Ectodermal cell (in vitro differentiated cells): ENCODE results near the gene SV2B.

Experiments
- H3K27ac ChIP-seq: 2 replicates; pipeline ENCODE4 v1.7.0; 2013; ENCODE audit warnings: mild to moderate bottlenecking, low read depth, low read length; ENCODE audit not compliant: insufficient read depth, poor library complexity, severe bottlenecking
- H3K27me3 ChIP-seq: 2 replicates; pipeline ENCODE4 v1.7.0; 2013; ENCODE audit warnings: mild to moderate bottlenecking, low read length; ENCODE audit not compliant: insufficient read depth, control insufficient read depth, poor library complexity, severe bottlenecking
- H3K36me3 ChIP-seq: one replicate; pipeline ENCODE4 v1.7.0; 2013; ENCODE audit warnings: low read length; ENCODE audit not compliant: control insufficient read depth, insufficient read depth
- H3K4me1 ChIP-seq: one replicate; pipeline ENCODE4 v1.7.0; 2013; ENCODE audit warnings: low read length; ENCODE audit not compliant: control insufficient read depth, insufficient read depth
- H3K4me3 ChIP-seq: 2 replicates; pipeline ENCODE4 v1.7.0; 2013; ENCODE audit warnings: low read depth, low read length, control low read depth; ENCODE audit not compliant: insufficient read depth
- H3K9me3 ChIP-seq: 2 replicates; pipeline ENCODE4 v1.7.0; 2013; ENCODE audit warnings: mild to moderate bottlenecking, low read length, moderate library complexity; ENCODE audit not compliant: control insufficient read depth
- WGBS, 2 experiments: methylation state at CpG; one replicate each; pipeline ENCODE4 v1.1.7; 2013; ENCODE audit warnings: missing lambda C conversion rate in 2 of 2; 5-methylcytosine and 5-hydroxymethylcytosine counted together

Gene SV2B

DNA sequence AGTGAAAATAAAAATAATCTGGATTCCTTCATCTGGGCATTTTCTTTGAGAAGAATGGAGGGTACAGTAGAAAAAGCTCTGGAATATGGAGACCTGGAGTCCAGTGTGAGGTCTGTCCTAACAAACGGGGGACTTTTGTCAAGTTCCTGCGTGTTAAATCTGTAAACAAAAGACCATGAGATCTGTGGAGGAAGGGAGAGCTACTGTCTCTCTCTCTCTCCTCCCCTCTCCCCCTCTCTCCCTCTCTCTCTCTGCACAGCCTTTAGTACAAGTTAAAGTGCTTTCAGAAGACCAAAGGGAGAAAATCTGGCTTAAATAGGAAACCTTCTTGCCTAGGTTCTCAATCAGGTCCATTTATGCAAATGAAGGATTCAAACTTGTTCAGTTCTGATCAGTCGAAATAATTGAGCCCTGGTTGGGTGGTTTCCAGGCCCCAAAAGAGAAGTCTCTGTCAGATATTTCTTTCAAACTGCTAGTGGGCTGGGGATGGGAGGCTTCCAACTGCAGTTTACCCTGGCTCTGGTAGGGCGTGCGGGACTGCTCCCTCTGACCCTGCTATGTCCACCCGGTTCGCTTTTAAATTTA lies 103.7 kb downstream of the SV2B start:
- peaks cover 9% of the 10 kb centered on the region for H3K4me1 ChIP-seq
- H3K4me3 ChIP-seq = no peak overlapping the region
- 64 to 70% methylated on average over 7 of the region's 7 CpGs for WGBS, 2 experiments
- H3K36me3 ChIP-seq = no peaks in the 10 kb centered on the region
- no peaks in the 10 kb centered on the region for H3K27me3 ChIP-seq
- no peak overlapping the region for H3K27ac ChIP-seq
- no peaks in the 10 kb centered on the region for H3K9me3 ChIP-seq

DNA sequence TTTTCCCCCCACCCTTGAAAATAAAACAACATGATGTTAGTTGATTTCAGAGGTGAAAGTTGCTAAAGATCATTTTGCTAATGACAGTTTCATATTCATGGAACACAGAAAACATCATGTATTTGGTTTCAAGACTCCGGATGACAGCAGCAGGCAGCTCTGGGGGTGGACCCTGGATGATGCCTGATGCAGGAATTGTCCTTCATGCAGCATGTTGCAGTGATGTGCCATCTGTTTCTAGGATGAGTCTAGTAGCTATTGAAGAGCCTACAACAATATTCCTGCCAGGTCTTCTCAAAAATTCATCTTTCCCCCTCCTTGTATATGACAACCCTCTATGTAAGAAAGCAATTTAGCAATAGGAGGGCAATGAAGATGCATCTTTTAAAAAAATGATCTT lies 108.3 kb downstream of the SV2B start:
- H3K4me1 ChIP-seq = peaks cover 6% of the 10 kb centered on the region
- H3K27me3 ChIP-seq = no peaks in the 10 kb centered on the region
- no peak overlapping the region for H3K27ac ChIP-seq
- no peaks in the 10 kb centered on the region for H3K36me3 ChIP-seq
- WGBS, 2 experiments = 76 to 96% methylated on average over 1 of the region's 1 CpG
- H3K4me3 ChIP-seq = no peak overlapping the region
- H3K9me3 ChIP-seq = no peaks in the 10 kb centered on the region

DNA sequence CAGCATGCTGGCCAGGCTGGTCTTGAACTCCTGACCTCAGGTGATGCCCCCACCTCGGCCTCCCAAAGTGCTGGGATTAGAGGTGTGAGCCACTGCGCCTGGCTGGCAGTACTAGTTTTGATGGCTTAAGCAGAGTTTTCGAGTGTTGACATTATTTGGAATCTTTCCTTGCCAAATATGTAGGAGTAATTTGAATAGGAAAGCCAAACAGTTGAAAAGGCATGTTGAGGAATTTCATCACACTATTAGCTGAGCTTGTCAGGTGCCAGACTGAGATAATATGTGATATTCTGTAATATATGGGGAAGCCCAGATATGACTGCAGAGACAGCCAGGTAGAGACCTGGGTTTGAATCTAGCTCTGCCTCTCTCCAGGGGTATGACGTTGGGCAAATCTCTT lies 109.3 kb downstream of the SV2B start:
- WGBS, 2 experiments = 86 to 88% methylated on average over 4 of the region's 4 CpGs

DNA sequence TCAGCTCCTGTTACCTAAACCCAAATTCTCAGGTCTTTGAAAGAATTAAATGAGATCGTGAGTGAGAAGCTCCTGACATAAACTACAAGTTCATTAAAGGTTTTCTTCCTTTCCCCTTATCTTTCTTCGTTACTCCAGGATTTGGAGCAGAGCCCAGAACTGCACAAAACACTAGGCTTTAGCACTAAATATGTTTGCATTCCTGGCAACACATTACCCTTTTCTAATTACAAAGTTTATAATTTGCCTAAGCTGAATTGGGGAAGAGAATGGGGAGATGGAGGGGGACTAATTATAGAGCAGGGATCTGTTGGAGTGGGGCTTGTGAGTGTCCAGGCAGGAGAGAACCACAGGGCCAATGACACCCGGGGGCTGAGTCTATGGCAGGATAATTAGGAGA lies 109.7 kb downstream of the SV2B start:
- Histone ChIP-seq H3K27me3 (no peaks in the 10 kb centered on the region), H3K9me3 (no peaks in the 10 kb centered on the region), H3K4me3 (no peak overlapping the region), H3K4me1 (no peaks in the 10 kb centered on the region), H3K36me3 (no peaks in the 10 kb centered on the region), H3K27ac (no peak overlapping the region)
- WGBS, 2 experiments = 90 to 94% methylated on average over 3 of the region's 3 CpGs

More for the DNA sequence above, 109.3 kb downstream of the SV2B start:
- no peaks in the 10 kb centered on the region for H3K27me3 ChIP-seq
- H3K36me3 ChIP-seq = no peaks in the 10 kb centered on the region
- H3K4me3 ChIP-seq = no peak overlapping the region
- no peaks in the 10 kb centered on the region for H3K4me1 ChIP-seq
- no peaks in the 10 kb centered on the region for H3K9me3 ChIP-seq
- no peak overlapping the region for H3K27ac ChIP-seq

DNA sequence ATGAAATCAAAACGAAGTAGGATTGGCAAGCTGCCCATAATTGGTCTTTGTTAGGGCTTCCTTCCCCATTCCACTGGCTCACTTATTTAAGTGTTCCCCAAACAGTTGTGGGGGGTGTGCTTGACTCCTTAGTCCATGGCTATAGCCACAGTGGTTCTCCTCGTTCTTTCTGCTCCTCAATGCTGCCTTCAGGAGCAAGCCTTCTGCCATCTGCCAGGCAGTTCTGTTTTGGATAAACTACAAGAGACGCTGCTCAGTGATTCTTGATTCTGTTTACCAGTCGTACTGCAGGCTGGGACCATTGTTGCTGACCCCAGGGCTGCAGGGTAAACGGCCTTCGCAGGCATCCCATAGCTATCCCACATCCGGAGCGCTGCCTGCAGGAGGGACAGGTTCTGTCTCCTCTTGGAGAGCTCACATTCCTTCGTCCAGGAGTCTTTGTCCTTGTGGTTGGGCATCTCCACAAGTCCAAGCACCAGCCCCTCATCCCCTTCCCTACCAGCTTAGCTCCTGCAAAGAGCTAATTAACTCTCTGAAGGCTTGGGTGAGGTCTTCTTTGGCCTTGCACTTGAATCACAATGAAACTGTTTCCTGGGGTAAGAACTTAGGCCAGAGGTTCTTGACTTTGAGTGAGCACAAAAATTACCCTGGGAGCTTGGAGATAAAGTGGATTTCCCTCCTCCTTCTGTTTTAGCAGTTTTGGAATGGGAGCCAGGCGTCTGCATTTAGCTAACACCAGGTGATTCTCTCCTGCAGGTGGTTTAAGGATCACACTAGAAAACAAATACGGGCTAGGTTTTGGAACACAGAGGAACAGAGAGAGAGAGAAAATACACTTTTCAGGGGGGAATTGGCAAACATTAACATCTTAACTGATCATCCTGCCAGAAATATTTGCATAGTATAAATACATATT lies 114.9 kb downstream of the SV2B start:
- no peak overlapping the region for H3K27ac ChIP-seq
- no peaks in the 10 kb centered on the region for H3K27me3 ChIP-seq
- no peak overlapping the region for H3K4me3 ChIP-seq
- H3K4me1 ChIP-seq = no peaks in the 10 kb centered on the region
- no peaks in the 10 kb centered on the region for H3K36me3 ChIP-seq
- H3K9me3 ChIP-seq = no peaks in the 10 kb centered on the region
- 75 to 83% methylated on average over 11 of the region's 11 CpGs for WGBS, 2 experiments

DNA sequence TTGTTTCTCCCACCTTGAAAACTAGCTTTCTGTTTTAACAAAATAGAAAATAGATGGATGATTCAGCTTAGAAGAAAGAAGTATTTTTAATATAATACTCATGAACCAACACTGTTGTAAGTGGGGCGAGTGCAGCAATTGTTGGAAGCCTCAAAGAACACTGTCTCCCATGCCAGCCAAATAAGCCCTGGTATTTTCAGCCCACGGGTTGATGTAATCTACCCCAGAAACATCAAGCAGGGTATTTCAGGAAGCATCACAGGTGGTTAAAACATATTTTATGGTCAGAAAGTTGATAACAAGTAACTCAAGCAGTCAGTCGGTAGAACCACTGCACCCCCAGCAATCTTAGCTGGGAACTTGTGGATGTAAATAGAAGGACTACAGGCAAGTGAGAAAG lies 115.9 kb downstream of the SV2B start:
- Histone ChIP-seq H3K4me3 (no peak overlapping the region), H3K36me3 (no peaks in the 10 kb centered on the region), H3K9me3 (no peaks in the 10 kb centered on the region), H3K27ac (no peak overlapping the region), H3K4me1 (no peaks in the 10 kb centered on the region), H3K27me3 (no peaks in the 10 kb centered on the region)
- 89 to 94% methylated on average over 3 of the region's 3 CpGs for WGBS, 2 experiments

DNA sequence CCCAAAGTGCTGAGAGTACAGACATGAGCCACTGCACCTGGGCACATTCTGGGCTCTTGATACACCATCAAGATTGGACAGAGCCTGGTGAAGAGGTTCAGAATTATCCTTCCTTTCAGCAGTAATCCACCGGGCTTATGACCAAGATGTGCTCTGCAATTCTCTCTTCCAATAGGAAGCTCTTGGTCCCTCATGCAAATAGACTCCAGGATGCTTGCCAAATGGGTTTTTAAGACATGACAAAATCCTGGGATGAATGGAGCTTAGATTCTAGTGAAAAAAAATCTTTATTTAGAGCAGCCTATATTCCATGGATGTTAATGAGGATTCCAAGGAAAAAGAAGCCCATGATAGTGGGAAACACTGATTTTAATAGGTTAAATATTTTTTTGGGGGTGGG lies 119.1 kb downstream of the SV2B start:
- Histone ChIP-seq H3K36me3 (no peaks in the 10 kb centered on the region), H3K27ac (no peak overlapping the region), H3K4me1 (no peaks in the 10 kb centered on the region), H3K4me3 (no peak overlapping the region), H3K9me3 (no peaks in the 10 kb centered on the region), H3K27me3 (no peaks in the 10 kb centered on the region)
- 86% methylated on average over 1 of the region's 1 CpG for WGBS, 2 experiments

DNA sequence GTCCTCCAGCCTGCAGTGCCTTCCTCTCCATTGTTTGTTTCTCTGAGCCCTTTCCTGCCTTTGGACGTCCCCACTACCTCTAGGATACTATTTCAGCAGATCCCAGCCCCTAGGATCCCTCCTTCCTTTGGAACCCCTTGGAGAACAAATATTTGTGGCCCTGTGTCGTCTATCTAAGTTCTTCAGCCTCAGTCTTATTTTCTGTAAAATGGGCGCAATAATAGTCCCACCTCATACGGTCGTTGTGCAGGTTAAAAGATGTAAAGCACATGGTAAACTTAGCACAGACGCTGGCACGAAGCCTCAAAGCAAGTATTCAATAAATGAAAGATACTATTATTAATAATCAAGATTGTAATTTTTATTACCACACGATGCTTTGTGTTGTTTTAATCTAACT lies 122.0 kb downstream of the SV2B start:
- Histone ChIP-seq H3K4me1 (no peaks in the 10 kb centered on the region), H3K36me3 (no peaks in the 10 kb centered on the region), H3K27ac (no peak overlapping the region), H3K9me3 (no peaks in the 10 kb centered on the region), H3K4me3 (no peak overlapping the region), H3K27me3 (no peaks in the 10 kb centered on the region)
- WGBS, 2 experiments = 89 to 95% methylated on average over 6 to 8 of the region's 8 CpGs

DNA sequence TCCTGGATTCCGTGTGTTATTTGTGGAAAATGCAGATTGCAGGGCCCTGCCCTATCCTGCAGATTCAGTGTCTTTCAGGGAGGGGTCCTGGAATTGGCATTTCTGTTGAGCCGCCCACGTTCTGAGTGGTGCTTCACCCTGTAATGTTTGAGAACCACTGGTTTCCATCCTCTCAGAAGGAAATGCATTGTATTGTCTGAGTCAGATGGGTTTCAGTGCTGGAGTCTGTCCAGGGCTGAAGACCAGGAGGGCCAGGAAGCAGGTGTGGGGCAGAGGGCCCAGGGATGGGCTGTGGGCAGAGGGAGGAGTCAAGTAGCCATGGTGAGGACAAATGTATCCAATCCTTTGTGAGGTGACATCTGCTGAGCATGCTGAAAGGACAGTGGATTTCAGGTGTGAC lies 123.8 kb downstream of the SV2B start:
- H3K4me1 ChIP-seq = peaks cover 3% of the 10 kb centered on the region
- H3K27me3 ChIP-seq = no peaks in the 10 kb centered on the region
- H3K36me3 ChIP-seq = no peaks in the 10 kb centered on the region
- 96% methylated on average over 3 of the region's 3 CpGs for WGBS, 2 experiments
- no peak overlapping the region for H3K27ac ChIP-seq
- no peaks in the 10 kb centered on the region for H3K9me3 ChIP-seq
- no peak overlapping the region for H3K4me3 ChIP-seq

DNA sequence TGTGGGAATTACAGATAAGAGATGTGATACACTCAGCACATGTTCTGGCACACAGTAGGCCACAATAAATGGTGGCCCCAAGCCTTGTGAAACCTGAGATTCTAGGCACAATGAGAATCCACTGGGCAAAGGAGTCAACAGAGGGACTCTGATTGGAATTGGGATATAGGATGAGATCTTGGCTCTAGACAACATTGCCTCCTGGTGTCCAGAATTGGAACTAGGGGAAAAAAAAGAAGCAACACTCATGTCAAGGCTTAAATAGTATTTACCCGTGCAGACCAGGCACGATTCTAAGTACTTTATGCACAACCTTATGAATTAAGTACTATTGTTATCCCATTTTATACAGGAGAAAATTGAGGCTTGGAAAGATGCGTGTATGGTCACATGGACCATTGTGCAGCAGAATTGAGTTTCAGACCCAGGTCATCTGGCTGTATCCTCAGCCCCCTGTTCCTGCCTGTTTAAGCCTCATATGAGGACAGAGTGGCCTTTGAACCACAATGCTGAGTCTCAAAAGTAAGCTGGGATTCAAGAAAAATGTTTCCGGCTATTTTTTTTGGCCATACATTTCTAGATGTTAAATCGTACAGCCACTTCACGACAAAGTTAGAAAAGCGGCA lies 124.8 kb downstream of the SV2B start:
- Histone ChIP-seq H3K36me3 (no peaks in the 10 kb centered on the region), H3K27ac (no peak overlapping the region), H3K27me3 (no peaks in the 10 kb centered on the region), H3K4me3 (no peak overlapping the region), H3K9me3 (no peaks in the 10 kb centered on the region), H3K4me1 (peaks cover 3% of the 10 kb centered on the region)
- WGBS, 2 experiments = 72 to 79% methylated on average over 6 to 7 of the region's 7 CpGs
